AG10803 (cell line): ENCODE data around the gene GFI1.

Source experiments
- DNase-seq: peaks from one replicate; pipeline ENCODE4 v3.0.0; 2010; ENCODE audit warnings: low read depth
- H3K4me3 ChIP-seq: 2 replicates; pipeline ENCODE4 v1.5.1; 2011; ENCODE audit warnings: mild to moderate bottlenecking, low read length, control low read depth
- TF ChIP-seq, protein P1 (sequence below): conservative IDR thresholded peaks from 2 replicates; pipeline ENCODE4 v1.5.1; 2011; ENCODE audit warnings: mild to moderate bottlenecking, low read length, control low read depth, inconsistent platforms

The GFI1 gene

DNA sequence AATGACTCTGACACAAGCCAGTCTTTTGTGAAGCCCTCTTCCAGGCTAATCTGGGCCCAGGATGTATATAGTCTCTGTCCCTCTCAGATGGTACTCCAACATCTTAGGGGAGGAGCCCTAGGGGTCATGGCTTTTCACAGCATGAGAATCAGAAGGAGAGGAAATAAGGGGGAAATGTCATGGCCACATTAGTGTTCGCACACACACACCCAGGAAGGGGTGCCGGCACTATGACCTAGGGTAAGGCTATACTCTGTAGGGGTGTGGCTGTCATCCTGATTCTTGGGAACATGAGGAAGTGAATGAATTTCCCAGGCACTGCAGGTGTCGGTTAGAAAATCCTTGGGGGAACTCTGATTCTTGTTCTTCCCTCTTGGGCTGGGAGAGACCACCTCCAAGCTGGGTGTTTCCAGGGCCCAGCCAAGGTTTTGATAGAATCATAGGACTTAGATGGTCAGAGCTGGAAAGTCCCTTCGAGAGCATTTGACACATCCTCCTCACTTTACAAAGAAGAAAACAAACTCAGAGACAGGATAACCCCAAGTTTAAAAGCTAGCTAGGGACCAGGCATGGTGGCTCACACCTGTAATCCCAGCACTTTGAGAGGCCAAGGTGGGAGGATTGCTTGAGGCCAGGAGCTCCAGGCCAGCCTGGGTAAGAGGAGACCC is 22.0 kb downstream of the GFI1 start:
- TF ChIP-seq, protein P1, sequence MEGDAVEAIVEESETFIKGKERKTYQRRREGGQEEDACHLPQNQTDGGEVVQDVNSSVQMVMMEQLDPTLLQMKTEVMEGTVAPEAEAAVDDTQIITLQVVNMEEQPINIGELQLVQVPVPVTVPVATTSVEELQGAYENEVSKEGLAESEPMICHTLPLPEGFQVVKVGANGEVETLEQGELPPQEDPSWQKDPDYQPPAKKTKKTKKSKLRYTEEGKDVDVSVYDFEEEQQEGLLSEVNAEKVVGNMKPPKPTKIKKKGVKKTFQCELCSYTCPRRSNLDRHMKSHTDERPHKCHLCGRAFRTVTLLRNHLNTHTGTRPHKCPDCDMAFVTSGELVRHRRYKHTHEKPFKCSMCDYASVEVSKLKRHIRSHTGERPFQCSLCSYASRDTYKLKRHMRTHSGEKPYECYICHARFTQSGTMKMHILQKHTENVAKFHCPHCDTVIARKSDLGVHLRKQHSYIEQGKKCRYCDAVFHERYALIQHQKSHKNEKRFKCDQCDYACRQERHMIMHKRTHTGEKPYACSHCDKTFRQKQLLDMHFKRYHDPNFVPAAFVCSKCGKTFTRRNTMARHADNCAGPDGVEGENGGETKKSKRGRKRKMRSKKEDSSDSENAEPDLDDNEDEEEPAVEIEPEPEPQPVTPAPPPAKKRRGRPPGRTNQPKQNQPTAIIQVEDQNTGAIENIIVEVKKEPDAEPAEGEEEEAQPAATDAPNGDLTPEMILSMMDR: no peak
- no peak overlapping the region for H3K4me3 ChIP-seq
- no peak for DNase-seq

DNA sequence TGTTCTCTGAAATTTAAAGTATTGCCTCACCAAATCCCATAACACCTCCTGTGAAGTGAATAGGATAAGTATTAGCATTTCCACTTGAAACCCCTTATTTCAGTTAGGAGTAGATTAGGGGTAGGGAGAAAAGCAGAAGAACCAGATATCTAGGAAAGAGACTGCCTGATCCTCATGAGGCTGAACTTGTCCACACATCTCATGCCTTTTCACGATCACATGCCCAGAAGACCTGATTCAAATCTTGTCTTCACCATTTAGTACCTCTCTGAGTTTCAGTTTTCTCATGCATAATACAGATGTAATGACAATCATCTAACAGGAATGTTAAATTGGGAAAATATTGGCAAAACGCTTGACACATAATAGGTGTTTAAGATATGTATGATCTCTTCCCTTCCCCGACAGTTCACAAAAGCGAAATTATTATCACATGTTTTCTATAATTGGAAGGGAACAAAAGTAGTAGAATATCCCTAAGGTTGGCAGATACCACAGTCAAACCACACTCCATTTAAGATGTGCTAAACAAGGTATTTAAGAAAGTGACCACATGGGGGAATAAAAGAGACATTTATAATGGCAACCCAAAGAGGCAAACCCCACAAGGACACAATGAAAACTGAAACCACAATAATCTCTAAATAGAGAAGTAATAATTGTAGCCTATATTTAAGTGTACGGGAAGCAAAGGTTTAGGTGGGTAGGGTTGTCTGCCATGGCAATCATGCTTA is 25.2 kb downstream of the GFI1 start:
- DNase-seq: no peak
- TF ChIP-seq, protein P1: no peak
- no peak overlapping the region for H3K4me3 ChIP-seq

DNA sequence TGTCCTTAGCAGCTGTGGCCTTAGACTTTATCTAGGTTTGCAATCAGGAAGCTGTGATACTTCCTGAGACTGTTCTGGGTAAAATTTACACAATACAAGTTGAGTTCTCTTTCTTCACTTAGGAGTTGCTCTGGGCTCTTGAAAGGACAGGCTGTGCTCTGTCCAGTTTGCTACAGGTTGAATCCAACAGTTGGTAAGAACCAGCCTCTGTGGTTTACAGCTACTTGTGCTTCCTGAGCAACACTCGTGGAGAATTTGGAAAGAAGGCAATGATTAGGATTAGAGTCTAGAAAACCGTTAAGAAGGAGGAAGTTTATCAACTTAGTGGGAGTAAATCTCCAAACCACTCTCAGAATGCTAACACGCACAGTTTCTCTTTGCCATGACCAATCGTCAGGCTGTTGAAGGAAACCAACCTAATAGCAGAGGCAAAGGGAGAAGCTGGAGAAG is 26.8 kb downstream of the GFI1 start:
- no peak overlapping the region for H3K4me3 ChIP-seq
- TF ChIP-seq, protein P1: no peak

DNA sequence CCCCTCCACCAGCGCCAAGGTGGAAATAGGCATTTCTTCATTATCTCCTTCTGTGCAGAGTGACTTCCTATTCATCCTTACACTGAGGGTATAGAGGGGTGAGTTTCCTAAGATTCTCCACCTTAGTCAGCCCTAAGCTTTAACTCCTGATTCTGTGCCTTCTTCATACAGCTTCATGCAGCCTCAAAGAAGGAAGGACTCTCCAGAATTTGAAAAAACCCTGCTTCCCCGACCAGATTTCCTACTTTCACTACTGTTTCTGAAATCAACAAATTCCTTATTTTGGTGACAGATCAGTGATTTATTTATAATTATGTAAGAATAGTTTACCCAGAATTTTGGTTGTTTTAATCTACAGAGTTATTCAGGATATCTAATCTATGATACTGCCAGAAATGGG is 28.6 kb downstream of the GFI1 start:
- DNase-seq: no peak
- H3K4me3 ChIP-seq: no peak overlapping the region
- TF ChIP-seq, protein P1: no peak

More for the DNA sequence above, 26.8 kb downstream of the GFI1 start:
- no peak for DNase-seq

DNA sequence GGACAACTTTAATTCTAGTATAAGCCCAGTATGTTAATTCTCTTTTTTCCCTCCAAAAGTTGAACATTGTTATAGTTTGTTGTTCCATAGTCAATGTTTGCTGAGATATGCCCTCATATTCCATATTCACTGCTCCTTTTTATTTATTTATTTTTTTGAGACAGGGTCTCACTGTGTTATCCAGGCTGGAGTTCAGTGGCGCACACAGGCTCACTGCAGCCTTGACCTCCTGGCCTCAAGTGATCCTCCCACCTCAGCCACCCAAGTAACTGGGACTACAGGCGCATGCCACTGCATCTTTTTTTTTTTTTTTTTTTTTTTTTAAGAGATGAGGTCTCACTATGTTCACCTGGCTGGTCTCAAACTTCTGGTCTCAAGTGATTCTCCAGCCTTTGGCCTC is 38.7 kb downstream of the GFI1 start:
- no peak overlapping the region for H3K4me3 ChIP-seq
- DNase-seq: no peak
- TF ChIP-seq, protein P1: no peak

DNA sequence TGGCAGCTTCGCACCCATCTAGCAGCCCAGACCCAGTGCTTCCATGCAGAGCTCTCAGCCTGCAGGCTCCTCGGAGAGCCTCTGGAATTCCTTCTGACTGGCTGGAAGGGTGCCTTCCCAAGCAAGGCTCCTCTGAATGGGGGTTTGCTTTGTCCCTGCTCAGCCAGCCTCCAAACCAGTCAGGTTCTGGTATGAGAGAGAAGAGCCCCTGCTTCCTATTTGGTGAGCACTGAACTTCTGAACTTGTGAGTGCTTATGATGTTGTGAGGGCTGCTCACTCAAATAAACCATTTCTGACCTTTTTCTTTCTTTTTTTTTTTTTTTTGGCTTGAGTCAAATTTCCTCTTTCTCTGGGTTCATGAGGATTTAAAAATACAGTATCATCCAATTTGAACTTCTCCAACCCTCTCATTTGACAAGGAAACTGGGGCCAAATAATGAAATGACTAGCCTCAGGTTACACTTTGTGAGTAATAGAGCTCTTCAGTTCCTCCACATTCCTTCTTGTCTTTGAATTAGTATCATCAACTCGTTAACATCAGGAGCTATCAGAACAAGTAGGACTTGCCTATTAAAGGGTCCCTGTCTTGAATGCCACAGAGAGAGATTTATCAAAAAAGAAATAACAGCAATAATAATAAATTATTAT is 39.6 kb downstream of the GFI1 start:
- DNase-seq: no peak
- H3K4me3 ChIP-seq: no peak overlapping the region
- TF ChIP-seq, protein P1: no peak
